ENCODE data around the gene SCYGR5.
"Not testable (repeated sequence)": the region's sequence is repeated elsewhere in the genome, so short reads cannot be mapped to it uniquely, and the experiment has no call there.

The SCYGR5 gene, protein sequence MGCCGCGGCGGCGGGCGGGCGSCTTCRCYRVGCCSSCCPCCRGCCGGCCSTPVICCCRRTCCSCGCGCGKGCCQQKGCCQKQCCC

DNA sequence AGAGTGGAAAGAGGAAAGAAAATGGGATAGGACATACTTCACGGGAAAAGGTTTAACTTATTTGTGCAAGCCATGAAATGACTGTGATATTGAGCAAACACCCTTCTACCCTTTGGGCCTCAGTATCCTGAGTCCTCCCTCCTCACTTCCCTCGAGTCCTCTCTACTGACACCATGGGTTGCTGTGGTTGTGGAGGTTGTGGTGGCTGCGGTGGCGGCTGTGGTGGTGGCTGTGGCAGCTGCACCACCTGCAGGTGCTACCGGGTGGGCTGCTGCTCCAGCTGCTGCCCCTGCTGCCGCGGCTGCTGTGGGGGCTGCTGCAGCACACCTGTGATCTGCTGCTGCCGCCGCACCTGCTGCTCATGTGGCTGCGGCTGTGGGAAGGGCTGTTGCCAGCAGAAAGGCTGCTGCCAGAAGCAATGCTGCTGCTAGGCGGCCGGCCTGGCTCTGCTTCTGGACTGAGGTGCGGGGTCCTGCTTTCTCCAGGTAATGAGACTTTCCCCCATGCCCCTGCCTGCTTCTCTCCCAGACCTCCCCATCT, at the start of gene SCYGR5:
SCYGR5 (plus strand) TSS at position 174 of the 540 bp plus-strand sequence; CDS start at position 174, 0 bp downstream.
- DNase-seq: not testable (repeated sequence)

DNA sequence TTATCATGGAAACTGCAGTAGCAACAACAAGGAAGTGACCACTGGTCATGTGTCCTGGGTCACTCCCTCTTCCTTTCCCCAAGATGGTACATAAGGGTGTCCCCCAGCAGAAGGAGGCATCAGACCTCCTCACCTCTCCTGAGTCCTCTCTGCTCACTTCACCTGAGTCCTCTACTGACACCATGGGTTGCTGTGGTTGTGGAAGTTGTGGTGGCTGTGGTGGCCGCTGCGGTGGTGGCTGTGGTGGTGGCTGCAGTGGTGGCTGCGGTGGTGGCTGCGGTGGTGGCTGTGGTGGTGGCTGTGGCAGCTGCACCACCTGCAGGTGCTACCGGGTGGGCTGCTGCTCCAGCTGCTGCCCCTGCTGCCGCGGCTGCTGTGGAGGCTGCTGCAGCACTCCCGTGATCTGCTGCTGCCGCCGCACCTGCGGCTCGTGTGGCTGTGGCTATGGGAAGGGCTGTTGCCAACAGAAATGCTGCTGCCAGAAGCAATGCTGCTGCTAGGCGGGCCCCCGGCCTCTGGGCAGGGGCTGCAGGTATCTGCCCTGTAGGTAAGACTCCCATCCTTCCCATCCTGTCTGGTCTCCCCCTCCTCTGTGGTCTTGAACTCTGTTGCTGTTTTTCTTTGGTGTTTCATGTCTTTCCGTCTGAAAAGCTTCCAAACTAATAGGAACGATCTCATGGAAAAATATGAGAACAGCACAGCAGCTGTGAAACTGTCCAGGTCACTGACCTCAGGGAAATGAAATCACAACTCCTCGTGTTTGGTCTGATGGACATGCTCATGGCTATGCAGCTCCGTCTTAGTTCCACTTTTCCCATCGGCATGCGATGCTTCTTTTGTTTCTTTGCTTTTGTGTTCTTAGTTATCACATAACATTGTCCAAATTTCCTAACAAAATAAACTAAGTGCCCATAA, 49.0 kb upstream of the SCYGR5 start, which contains the start of gene SCYGR4:
SCYGR4 (plus strand) TSS at position 183 of the 915 bp plus-strand sequence; CDS start at position 183, 0 bp downstream.
- DNase-seq: no peak

DNA sequence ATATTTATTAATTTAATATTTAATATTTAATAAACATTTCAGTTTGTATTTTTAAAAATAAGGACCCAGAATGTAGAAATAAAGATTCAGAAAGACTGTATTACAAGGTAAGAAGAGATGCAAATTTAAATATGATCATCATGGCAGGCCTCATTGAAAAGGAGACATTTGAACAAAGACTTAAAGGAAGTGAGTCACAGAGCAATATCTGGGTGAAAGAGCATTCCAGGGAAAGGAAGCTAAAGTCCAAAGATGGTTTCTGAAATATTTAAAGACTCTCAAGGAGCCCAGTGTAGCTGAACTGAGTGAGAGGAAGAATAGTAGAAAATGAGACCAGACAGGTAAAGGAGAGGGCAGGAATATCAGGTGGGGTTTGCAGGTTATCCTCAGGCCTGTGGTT, 43.4 kb upstream of the SCYGR5 start:
- no peak for DNase-seq

DNA sequence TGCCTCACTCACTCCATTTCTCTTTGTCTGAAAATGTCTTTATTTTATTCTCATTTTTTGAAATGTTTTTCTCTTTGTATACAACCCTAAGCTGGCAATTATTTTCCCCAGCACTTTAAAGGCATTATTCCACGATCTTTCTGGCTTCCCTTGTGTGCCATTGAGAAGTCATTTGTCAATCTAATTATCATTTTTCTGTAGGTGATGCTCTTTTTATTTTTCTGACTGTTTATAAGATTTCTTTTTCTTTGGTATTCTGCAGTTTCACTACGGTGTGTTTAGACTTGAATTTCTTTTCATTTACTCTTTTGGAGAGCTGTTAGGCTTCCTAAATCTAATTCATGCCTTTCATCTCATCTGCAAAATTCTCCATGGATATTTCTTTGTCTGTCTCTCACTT, 41.2 kb upstream of the SCYGR5 start:
- DNase-seq: no peak

DNA sequence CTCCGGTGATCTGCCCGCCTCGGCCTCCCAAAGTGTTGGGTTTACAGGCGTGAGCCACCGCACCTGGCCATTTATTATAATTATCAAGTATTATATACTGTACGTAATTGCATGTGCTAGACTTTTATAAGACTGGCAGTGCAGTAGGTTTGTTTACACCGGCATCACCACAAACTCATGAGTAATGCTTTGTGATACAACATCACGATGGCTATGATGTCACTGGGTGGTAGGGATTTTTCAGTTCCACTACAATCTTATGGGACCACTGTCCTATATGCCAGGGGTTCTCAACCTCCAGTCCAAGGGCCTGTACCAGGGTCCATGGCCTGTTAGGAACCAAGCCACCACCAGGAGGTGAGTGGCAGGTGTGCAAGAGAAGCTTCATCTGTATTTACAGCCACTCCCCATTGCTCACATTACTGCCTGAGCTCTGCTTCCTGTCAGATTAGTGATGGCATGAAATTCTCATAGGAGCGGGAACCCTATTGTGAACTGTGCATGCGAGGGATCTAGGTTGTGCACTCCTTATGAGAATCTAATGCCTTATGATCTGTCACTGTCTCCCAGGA, 39.9 kb upstream of the SCYGR5 start:
- DNase-seq: no peak

DNA sequence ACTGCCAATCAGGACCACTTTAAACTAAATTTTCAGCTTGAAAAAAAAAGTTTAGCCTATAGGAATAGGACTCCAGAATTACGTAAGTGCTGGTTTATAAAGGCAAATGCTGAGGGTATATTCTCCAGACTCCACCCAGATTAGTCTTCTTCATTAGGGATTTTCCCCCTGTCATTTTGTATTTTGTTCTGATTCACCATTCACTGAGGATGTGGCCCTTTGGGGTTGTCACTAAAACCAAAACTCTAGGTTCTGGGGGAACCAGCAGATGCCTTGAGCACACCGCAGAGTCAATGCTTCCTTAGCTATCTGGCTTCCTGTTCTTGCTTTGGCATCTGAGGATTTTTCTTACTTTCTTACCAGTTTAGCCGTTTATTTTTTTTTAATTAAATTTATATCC, 38.8 kb upstream of the SCYGR5 start:
- no peak for DNase-seq

DNA sequence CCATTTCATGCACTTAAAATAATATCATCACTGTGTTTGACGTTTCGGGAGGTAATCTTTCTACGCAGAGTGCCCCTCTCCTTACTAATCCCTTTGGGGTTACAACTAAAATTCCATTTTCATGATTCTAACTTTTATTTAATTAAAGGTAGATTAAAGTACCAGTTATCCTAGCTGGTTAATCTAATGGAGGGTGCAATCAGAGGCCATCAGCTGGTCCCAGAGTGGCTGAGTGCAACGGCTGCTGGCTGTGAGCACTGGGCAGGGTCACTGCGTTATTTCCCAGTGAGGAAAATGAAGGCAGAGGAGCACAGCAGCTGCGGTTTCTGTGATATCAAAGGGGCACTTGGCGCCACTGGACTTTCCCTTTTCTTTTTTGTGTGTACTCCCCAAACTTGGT, 37.2 kb upstream of the SCYGR5 start:
- no peak for DNase-seq

DNA sequence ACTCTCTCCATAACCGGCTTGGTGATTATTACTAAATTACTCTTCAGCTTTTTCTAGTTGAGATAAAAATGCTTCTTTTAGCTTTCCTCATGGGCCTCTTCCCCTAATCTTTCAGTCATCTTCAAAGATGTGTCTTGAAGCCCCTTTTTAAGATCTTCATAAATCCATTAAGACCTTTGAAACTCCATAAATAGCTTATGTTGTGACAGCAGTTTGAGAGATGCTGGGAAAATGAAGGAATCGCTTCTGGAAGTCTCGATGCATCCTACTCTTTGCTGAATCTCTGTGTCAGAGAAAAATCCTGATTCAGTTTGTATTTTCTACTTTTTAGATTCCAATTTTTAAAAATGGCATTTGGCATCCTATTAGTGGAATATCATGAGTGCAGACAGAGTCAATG, 36.3 kb upstream of the SCYGR5 start:
- DNase-seq: no peak

DNA sequence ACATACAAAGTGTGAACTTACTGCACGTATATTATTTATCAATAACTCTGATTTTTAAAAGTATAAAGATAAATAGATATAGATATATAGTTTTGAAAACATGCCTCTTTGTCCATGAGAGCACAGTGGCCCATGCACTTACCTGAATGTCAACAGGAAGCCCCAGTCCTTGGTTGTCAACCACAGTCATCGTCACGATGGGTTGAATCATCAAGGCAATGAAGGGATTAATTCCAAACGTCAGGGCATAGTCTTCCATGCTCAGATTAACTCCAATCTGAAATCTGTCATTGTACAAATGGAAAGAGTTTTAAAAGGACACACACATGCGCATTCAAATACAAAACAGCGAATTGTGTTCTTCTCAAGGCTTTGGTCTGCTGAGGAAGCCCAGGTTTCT, 33.8 kb upstream of the SCYGR5 start:
- no peak for DNase-seq

DNA sequence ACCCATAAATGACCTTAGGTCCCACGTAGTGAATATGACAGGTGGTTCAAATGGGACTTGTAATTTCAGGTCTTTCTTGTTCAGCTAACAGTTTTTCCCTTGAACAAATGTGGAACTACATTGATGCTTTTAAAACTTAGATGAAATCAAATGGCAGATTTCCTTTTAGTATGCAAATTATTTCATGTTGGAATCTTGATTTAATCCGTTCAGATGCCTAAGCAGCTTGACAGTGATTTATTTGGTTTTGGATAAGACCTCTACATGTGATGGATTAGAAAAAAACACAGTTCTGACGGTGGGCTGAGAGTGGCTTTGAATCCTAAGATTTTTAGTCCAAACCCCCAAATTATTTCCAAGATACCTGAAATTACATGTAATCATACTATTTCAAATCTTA, 32.4 kb upstream of the SCYGR5 start:
- no peak for DNase-seq

DNA sequence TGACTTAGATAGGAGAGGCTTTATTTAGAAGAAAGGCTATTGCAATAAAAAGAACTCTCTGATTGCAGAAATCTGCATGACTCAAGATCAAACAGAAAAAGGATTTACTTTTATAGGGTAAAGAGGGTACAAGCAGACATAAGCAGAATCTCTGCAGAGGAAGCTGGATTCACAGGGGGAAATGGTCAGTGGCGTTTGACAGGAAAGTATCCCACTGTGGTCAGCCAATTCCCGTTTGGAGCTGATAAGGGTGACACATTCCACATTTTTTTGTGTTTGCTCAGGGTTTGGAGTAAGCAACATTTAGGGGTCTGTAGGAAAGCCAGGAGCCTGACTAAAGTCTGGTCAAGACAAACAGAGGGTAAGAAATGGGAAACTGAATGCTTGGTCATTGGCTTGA, 23.9 kb upstream of the SCYGR5 start:
- DNase-seq: no peak

DNA sequence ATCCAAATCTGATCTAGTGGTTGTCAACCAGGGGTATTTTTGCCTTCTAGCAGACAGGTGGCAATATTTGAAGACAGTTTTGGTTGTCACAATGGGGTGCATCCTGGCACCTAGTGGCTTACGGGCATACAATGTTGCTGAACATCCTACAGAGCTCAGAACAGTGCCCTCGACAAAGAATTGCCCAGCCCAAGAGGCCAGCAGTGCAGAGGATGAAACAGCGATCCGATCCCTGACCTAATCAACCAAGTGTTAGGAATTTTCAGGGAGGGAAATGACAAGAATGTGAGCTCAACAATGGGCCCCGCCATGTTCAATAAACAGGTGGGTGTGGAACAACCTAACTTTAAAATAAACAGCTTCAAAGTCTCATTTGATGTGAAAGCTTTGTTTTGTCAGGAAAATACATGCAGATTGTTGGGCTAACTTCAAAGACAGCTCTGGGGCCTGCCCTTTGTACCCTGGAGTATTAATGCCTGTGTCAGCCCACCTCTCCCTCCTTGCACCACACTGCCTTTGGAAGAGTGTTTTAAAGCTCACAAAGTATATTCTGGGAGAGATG, 22.5 kb upstream of the SCYGR5 start:
- no peak for DNase-seq

DNA sequence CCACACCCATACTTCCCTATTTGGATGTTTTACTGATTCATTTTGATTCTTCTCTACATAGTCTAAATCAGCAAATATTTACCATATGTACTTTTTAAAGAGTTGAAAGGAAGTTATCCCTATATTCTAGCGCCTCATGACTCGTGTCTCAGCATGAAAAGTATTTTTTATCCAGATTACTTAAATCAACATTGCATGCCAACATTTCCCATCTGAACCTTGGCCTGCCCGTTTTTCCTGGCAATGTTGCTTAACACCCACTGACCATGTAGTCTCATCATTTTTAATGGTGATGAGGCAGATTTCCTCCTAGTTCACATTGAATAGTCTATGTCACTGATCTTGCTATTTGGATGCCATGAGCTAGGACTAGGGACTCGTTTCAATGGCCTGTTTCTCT, 13.2 kb upstream of the SCYGR5 start:
- no peak for DNase-seq

DNA sequence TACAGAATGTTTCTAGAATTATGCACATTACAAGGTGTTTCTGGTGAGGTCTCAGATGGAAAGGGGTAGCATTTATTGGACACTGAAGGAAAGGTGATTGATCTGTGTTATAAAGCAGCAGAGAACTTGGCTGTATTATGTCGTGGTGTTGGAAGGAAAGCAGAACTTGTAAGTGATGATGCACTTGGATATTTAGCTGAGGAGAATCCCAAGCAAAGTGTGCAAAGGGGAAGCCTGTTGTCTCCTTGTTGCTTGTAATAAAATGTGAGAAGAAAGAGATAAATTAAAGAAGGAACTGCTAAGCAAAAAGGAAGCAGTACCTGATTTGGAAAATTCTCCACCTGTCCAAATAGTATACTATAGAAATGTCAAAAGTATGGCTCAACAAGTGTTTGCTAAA, 12.2 kb upstream of the SCYGR5 start:
- no peak for DNase-seq

DNA sequence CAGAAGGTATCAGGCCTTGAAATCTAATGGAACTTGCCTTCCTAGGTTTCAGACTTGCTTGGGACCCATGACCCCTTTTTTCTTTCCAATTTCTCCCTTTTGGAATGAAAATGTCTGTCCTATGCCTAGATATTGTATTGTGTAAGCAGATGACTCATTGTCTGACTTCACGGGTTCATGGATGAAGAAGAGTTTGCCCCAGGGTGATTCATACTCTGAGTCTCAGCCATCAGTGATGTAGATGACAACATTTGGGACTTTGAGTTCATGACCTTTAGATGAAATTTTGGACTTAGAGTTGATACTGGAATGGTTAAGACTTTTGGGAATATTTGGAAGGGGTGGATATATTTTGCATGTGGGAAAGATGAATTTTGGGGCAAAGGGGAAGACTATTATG, 11.2 kb upstream of the SCYGR5 start:
- no peak for DNase-seq

DNA sequence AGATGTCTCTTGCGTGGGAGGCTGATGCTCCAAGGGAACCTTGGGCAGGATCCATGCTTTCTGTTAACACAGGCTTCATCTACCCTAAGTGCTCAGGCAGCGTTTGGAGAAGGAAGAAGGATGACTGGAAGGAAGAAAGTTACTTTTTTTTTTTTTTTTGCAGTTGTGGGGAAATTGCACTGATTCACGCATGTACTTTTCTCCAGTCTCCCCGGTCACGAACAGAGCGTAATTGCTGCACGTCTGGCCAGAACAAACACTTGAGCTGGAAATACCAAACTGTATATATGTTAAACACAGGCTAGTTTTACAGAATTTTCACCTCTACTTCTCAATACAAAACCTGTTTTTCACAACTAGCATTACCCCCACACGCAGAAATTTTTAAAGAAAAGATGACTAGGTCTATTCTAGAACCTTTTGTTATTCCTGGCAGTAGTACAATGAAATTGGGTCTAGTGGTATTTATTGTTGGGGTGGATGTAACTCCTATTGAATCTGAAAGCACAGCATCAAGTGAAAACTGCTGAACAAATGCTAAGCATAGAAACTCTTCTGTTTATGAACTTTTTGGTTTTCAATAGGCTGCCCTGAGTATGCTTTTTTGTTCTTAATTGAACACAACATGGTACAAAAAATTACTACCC, 9.3 kb upstream of the SCYGR5 start:
- DNase-seq: no peak

DNA sequence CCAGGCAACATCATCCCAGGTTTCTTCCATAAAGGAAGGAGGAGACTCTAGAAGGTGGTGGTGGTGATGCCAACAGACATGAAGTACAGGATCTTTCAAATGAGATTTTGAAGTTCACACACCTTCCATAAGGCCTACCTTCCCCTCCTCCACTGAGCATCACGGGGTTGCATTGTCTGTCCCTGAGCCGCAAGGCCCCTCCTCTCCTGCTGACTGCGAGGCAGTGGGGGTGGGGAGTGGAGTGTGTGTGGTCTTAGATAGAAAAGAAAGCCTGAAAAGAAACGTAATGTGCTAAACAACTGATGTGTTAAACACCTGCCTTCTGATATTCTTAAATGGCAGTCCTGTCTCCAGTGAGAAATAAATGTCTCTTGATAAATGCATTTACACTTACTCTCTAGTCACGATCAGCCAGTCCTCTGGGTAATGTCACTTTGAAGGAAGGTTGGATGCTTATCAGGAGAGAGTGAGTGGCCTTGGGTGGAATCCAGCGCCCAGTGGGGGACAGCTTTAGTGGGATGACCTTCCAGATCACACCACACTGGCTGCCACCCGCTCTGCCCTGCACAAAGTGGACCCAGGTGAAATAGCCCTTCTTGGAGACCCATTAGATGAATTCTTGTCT, 5.5 kb upstream of the SCYGR5 start:
- DNase-seq: no peak

DNA sequence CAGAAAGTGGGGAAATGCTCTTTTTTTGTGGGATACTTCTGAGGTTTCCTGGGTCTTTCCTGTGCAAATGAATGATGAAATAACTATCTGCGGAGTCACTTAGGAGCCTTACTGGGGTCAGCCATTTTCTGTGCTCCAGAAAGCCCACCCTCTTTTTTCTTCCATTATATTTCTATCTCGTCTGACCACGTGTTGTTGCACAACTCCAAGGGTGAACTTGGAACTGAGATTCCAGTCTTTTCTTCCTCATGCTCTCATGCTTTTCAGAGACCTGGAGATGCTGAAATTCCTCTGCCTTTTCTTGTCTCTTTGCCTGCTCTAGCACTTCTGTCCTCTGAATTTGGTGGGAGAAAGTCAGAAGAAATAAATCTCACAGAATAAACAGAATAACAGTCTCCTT, 4.8 kb upstream of the SCYGR5 start:
- DNase-seq: no peak

DNA sequence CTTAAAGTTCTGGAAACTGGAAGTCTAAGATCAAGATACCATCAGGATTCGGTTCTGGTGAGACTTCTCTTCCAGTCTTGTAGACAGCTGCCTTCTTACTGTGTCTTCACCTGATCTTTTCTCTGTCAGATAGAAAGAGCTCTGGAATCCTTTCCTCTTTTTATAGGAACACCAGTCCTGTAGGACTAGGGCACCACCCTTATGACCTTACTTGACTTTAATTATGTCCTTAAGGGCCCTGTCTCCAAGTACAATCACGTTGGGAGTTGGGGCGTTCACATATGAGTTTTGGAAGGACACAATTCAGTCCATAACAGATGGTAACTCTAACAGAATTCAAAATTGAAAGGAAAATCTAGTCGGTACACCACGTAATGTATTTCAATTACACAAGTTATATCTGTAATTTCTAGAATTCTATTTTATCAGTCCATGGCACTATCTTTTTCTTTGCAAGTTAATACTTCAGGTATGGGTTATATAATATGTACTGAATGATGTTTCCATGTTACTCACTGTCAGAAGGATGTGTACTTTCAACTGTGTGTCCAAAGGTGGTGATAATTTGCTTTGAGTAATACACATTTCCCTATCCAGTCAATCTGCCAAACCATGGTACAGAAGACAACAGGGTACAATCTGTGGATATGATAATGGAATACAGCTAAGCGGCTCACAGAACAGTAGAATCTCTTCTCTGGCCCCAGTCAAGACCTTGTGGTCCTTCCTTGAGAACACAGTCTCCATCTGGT, 1.2 kb upstream of the SCYGR5 start:
- DNase-seq: no peak

DNA sequence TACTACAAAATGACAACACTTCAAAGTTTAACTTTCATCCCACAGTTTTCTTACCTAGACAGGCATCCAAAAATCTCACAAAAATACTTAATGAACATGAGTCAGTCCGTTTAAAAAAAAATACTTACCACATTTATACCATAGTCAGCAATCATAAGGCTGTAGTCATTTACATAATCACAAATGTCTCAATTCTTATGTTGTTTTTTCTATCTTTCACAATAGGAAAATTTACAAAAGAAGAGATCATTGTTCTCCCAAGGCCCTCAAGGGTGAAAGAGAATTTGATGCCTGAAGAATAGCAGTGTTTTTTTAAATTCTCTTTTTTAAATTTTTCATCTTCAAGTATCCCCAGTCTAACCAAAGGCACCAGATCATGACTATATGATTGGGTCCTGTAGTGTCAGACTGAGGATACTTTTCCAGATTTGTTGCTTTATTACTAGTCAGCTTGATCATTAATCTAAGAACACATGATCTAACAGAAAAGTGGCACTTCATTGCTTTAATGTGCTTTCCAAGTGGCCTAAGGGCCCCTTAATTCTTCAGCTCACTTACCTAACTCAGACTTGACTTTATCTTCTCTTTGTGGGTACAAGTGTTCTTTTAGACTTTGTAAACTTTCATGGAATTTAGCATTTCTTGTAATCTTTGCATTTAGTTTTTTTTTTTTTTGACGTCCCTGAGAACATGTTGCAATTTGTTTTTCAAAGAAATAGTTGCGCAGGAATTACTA, 4.7 kb downstream of the SCYGR5 start:
- DNase-seq: no peak

DNA sequence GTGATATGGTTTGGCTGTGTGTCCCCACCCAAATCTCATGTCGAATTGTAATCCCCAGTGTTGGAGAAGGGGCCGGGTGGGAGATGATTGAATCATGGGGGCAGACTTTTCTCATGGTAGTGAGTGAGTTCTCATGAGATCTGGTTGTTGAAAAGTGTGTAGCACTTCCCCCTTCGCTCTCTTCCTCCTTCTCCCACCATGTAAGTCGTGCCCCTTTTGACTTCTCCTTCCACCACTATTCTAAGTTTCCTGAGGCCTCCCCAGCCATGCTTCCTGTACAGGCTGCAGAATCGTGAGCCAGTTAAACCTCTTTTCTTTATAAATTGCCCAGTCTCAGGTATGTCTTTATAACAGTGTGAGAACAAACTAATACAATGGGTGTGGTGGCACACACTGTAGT, 7.0 kb downstream of the SCYGR5 start:
- not testable (repeated sequence) for DNase-seq
